Activated naive CD4-positive, alpha-beta T cell treated with anti-CD3 and anti-CD28 coated beads, Interleukin-2, amount 50 U/mL, for 72 hours (primary cell): ENCODE results near the gene USP38. TPM values are rescaled to one million over a fixed set of nuclear protein-coding genes. Genes with fewer than 3 reads are reported as not detected.
"Not testable (repeated sequence)": the region's sequence is repeated elsewhere in the genome, so short reads cannot be mapped to it uniquely, and the experiment has no call there.

Source experiments
- ATAC-seq, 2 donors: fragments of 150-1000 bp; cut with Tn5 transposase; 2 replicates each; pipeline ENCODE4 v1.10.0; 2021; ENCODE audit warnings: mild to moderate bottlenecking in 2 of 2, moderate library complexity in 2 of 2
- DNase-seq, 2 donors: peaks; one replicate each; pipeline ENCODE4 v3.0.0; 2021 to 2022; ENCODE audit warnings: low spot score in 2 of 2
- H3K27ac Mint-ChIP-seq, 2 donors: one replicate each; pipeline ENCODE4 v1.8.0; 2022; ENCODE audit warnings: mild to moderate bottlenecking in 2 of 2, mixed read lengths in 2 of 2
- H3K36me3 Mint-ChIP-seq, 2 donors: one replicate each; pipeline ENCODE4 v1.8.0; 2022; ENCODE audit warnings: mixed read lengths in 2 of 2
- H3K9me3 Mint-ChIP-seq, 2 donors: one replicate each; pipeline ENCODE4 v1.8.0; 2022; ENCODE audit warnings: mixed read lengths in 2 of 2
- total RNA-seq, 2 donors: library from RNA; stranded (reverse); gene quantifications; one replicate each; pipeline ENCODE4 v1.2.3, GENCODE V29; 2022

Gene USP38
- total RNA-seq, result 10 to 100 TPM; 18.0 to 19.4 TPM

GRCh38 chr4:143184503-143185252, at the start of gene USP38:
Gene USP38, plus strand, starts transcription at chr4:143184917. Its CDS starts 534 bp downstream, at chr4:143185451.
- peak within 1 kb of the TSS; percentile 93 to 98 for H3K27ac Mint-ChIP-seq
- ATAC-seq (peak; percentile 91 to 94), DNase-seq (peak; percentile 78 to 93)
- peaks cover 0 to 4% of the 10 kb centered on the region in 2 donors for H3K9me3 Mint-ChIP-seq
- H3K36me3 Mint-ChIP-seq, result peaks cover 31 to 41% of the 10 kb centered on the region in 2 donors

GRCh38 chr4:143135358-143135757, 49.4 kb upstream of the USP38 start:
- no peak for ATAC-seq
- H3K27ac Mint-ChIP-seq, result no peak overlapping the region
- no peaks in the 10 kb centered on the region for H3K36me3 Mint-ChIP-seq
- H3K9me3 Mint-ChIP-seq, result no peaks in the 10 kb centered on the region
- no peak for DNase-seq

- H3K27ac Mint-ChIP-seq, result no peak overlapping the region
- DNase-seq (no peak), ATAC-seq (no peak)
- peaks cover 19 to 28% of the 10 kb centered on the region in 2 donors for H3K9me3 Mint-ChIP-seq
- H3K36me3 Mint-ChIP-seq, result peaks cover 6 to 25% of the 10 kb centered on the region in 2 donors
These were observed 44.0 kb upstream of the USP38 start for GRCh38 chr4:143140696-143141095.

GRCh38 chr4:143148521-143148920, 36.2 kb upstream of the USP38 start:
- Mint-ChIP-seq H3K9me3 (peaks cover 31 to 34% of the 10 kb centered on the region in 2 donors), H3K36me3 (peaks cover 7 to 27% of the 10 kb centered on the region in 2 donors), H3K27ac (no peak overlapping the region)
- DNase-seq, result no peak
- no peak for ATAC-seq

GRCh38 chr4:143156853-143157252, 27.9 kb upstream of the USP38 start:
- H3K27ac Mint-ChIP-seq, result no peak overlapping the region
- H3K9me3 Mint-ChIP-seq, result peaks cover 32 to 35% of the 10 kb centered on the region in 2 donors
- ATAC-seq, result no peak

GRCh38 chr4:143163614-143164013, 21.1 kb upstream of the USP38 start:
- Mint-ChIP-seq H3K36me3 (peaks cover 0 to 13% of the 10 kb centered on the region in 2 donors), H3K9me3 (peaks cover 4 to 7% of the 10 kb centered on the region in 2 donors), H3K27ac (no peak overlapping the region)
- ATAC-seq (no peak), DNase-seq (no peak)

More at GRCh38 chr4:143156853-143157252, 27.9 kb upstream of the USP38 start:
- DNase-seq, result no peak
- H3K36me3 Mint-ChIP-seq, result peaks cover 6 to 33% of the 10 kb centered on the region in 2 donors

- not testable (repeated sequence) for H3K9me3 Mint-ChIP-seq, ATAC-seq, H3K27ac Mint-ChIP-seq, DNase-seq
- peaks cover 0 to 23% of the 10 kb centered on the region in 2 donors for H3K36me3 Mint-ChIP-seq
These were observed 18.0 kb upstream of the USP38 start for GRCh38 chr4:143166722-143167121.

- Mint-ChIP-seq H3K27ac (no peak overlapping the region), H3K36me3 (peaks cover 22 to 28% of the 10 kb centered on the region in 2 donors), H3K9me3 (peaks cover 17 to 24% of the 10 kb centered on the region in 2 donors)
- DNase-seq (no peak), ATAC-seq (no peak)
These were observed 5.8 kb upstream of the USP38 start for GRCh38 chr4:143178923-143179322.

GRCh38 chr4:143183513-143184216, 1.1 kb upstream of the USP38 start:
- DNase-seq, result no peak
- H3K36me3 Mint-ChIP-seq, result peaks cover 36 to 44% of the 10 kb centered on the region in 2 donors
- peaks cover 3 to 10% of the 10 kb centered on the region in 2 donors for H3K9me3 Mint-ChIP-seq
- peak overlapping the region; percentile 93 to 98 for H3K27ac Mint-ChIP-seq
- no peak for ATAC-seq

- ATAC-seq (peak; percentile 3 to 10), DNase-seq (no peak)
- Mint-ChIP-seq H3K27ac (peak overlapping the region; percentile 93 to 98), H3K9me3 (peaks cover 0 to 5% of the 10 kb centered on the region in 2 donors), H3K36me3 (peaks cover 31 to 40% of the 10 kb centered on the region in 2 donors)
These were observed 557 bp upstream of the USP38 start for GRCh38 chr4:143184217-143184502.

- Mint-ChIP-seq H3K9me3 (peaks cover 0 to 4% of the 10 kb centered on the region in 2 donors), H3K36me3 (peaks cover 30 to 47% of the 10 kb centered on the region in 2 donors), H3K27ac (peak overlapping the region; percentile 93 to 98)
- peak; percentile 10 to 15 for ATAC-seq
- peak in 1 of 2 donors; percentile 39 for DNase-seq
These were observed 763 bp downstream of the USP38 start for GRCh38 chr4:143185253-143186107.

- H3K9me3 Mint-ChIP-seq, result peaks cover 0 to under 1% of the 10 kb centered on the region in 2 donors
- H3K27ac Mint-ChIP-seq, result peak overlapping the region; percentile 93 to 98
- ATAC-seq (no peak), DNase-seq (no peak)
- peaks cover 23 to 47% of the 10 kb centered on the region in 2 donors for H3K36me3 Mint-ChIP-seq
These were observed 1.5 kb downstream of the USP38 start for GRCh38 chr4:143186212-143186611.

GRCh38 chr4:143186649-143187048, 1.9 kb downstream of the USP38 start:
- peak overlapping the region; percentile 44 to 93 for H3K27ac Mint-ChIP-seq
- no peak for ATAC-seq
- DNase-seq, result no peak
- no peaks in the 10 kb centered on the region for H3K9me3 Mint-ChIP-seq
- H3K36me3 Mint-ChIP-seq, result peaks cover 18 to 47% of the 10 kb centered on the region in 2 donors

GRCh38 chr4:143188136-143189088, 3.7 kb downstream of the USP38 start:
- DNase-seq (no peak), ATAC-seq (no peak)
- no peaks in the 10 kb centered on the region for H3K9me3 Mint-ChIP-seq
- H3K27ac Mint-ChIP-seq, result peak overlapping the region in 1 of 2 donors; percentile 71
- H3K36me3 Mint-ChIP-seq, result peaks cover 18 to 47% of the 10 kb centered on the region in 2 donors

GRCh38 chr4:143189528-143189927, 4.8 kb downstream of the USP38 start:
- DNase-seq (no peak), ATAC-seq (no peak)
- Mint-ChIP-seq H3K36me3 (peaks cover 18 to 37% of the 10 kb centered on the region in 2 donors), H3K9me3 (no peaks in the 10 kb centered on the region), H3K27ac (peak overlapping the region; percentile 24 to 71)
